WTC11 (cell line): ENCODE results near the gene SYNJ2.

Experiments used
- ESRRA ChIP-seq: sonication (generic); formaldehyde crosslinking; IDR thresholded peaks from 2 replicates; pipeline ENCODE4 v1.8.1; 2022; ENCODE audit warnings: mild to moderate bottlenecking, missing genetic modification reagents, borderline replicate concordance
- GTF2I ChIP-seq: fragments of 250-450 bp; sonication (Bioruptor Pico); conservative IDR thresholded peaks from 2 replicates; pipeline ENCODE4 v1.4.0; 2021; ENCODE audit warnings: mild to moderate bottlenecking
- ZNF138 ChIP-seq: sonication (generic); formaldehyde crosslinking; conservative IDR thresholded peaks from 2 replicates; pipeline ENCODE4 v1.8.1; 2022; ENCODE audit warnings: mild to moderate bottlenecking, moderate library complexity, missing genetic modification reagents
- ZNF219 ChIP-seq: sonication (generic); formaldehyde crosslinking; IDR thresholded peaks from 2 replicates; pipeline ENCODE4 v1.8.0; 2023; ENCODE audit warnings: missing genetic modification reagents, mild to moderate bottlenecking, borderline replicate concordance
- TF ChIP-seq, protein P1 (sequence below): fragments of 200-600 bp; IDR thresholded peaks from 2 replicates; pipeline ENCODE4 v1.8.0; 2022; ENCODE audit warnings: antibody characterized with exemption
- TF ChIP-seq, protein P2 (sequence below): sonication (generic); formaldehyde crosslinking; IDR thresholded peaks from 2 replicates; pipeline ENCODE4 v1.8.1; 2023; ENCODE audit warnings: mild to moderate bottlenecking, missing genetic modification reagents, borderline replicate concordance
- TF ChIP-seq, protein P3 (sequence below): sonication (generic); formaldehyde crosslinking; IDR thresholded peaks from 2 replicates; pipeline ENCODE4 v1.8.1; 2022; ENCODE audit warnings: mild to moderate bottlenecking, missing genetic modification reagents, moderate library complexity, borderline replicate concordance
- TF ChIP-seq, protein P4 (sequence below): sonication (generic); formaldehyde crosslinking; IDR thresholded peaks from 2 replicates; pipeline ENCODE4 v1.8.1; 2023; ENCODE audit warnings: mild to moderate bottlenecking, missing genetic modification reagents, moderate library complexity
- TF ChIP-seq, protein P5 (sequence below): sonication (generic); formaldehyde crosslinking; IDR thresholded peaks from 2 replicates; pipeline ENCODE4 v1.8.0; 2022; ENCODE audit warnings: mild to moderate bottlenecking, missing genetic modification reagents

DNA sequence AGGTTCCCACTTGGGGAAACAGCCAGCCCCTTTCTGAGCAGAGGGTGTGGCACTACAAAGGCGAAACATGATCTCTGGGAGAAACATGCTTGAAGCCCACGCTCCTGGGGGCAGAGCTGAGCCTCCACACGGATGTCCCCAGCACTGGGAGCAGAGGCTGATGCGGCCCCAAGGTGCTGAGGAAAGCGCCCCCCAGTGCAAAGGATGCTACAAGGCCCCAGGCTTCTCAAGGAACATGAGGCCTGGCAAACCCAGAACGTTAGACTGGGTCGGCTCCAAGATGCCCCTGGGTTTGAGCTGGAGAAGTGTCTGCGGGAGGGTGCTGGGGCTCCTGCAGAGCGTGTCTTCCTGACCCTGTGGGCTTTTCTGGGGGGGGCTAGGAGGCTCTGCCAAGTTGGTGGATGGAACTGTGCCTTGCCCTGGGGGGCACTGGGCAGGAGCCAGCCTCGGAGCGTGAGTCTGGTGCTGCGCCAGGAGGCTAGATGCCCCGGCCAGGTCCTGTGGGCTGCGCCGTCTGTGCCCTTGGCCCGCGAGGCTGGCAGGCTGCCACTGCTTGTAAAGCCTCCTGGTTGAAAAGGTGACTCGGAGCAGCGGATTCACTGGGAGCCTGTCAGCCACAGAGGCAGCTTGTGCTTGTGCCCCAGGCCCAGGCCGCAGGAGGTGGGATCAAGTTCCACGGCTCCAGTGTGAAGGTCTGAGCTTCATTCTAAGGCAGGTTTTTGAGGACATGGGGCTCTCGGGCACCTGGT lies 8.1 kb downstream of the SYNJ2 start:
- TF ChIP-seq, protein P1, sequence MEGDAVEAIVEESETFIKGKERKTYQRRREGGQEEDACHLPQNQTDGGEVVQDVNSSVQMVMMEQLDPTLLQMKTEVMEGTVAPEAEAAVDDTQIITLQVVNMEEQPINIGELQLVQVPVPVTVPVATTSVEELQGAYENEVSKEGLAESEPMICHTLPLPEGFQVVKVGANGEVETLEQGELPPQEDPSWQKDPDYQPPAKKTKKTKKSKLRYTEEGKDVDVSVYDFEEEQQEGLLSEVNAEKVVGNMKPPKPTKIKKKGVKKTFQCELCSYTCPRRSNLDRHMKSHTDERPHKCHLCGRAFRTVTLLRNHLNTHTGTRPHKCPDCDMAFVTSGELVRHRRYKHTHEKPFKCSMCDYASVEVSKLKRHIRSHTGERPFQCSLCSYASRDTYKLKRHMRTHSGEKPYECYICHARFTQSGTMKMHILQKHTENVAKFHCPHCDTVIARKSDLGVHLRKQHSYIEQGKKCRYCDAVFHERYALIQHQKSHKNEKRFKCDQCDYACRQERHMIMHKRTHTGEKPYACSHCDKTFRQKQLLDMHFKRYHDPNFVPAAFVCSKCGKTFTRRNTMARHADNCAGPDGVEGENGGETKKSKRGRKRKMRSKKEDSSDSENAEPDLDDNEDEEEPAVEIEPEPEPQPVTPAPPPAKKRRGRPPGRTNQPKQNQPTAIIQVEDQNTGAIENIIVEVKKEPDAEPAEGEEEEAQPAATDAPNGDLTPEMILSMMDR: no peak
- TF ChIP-seq, protein P2, sequence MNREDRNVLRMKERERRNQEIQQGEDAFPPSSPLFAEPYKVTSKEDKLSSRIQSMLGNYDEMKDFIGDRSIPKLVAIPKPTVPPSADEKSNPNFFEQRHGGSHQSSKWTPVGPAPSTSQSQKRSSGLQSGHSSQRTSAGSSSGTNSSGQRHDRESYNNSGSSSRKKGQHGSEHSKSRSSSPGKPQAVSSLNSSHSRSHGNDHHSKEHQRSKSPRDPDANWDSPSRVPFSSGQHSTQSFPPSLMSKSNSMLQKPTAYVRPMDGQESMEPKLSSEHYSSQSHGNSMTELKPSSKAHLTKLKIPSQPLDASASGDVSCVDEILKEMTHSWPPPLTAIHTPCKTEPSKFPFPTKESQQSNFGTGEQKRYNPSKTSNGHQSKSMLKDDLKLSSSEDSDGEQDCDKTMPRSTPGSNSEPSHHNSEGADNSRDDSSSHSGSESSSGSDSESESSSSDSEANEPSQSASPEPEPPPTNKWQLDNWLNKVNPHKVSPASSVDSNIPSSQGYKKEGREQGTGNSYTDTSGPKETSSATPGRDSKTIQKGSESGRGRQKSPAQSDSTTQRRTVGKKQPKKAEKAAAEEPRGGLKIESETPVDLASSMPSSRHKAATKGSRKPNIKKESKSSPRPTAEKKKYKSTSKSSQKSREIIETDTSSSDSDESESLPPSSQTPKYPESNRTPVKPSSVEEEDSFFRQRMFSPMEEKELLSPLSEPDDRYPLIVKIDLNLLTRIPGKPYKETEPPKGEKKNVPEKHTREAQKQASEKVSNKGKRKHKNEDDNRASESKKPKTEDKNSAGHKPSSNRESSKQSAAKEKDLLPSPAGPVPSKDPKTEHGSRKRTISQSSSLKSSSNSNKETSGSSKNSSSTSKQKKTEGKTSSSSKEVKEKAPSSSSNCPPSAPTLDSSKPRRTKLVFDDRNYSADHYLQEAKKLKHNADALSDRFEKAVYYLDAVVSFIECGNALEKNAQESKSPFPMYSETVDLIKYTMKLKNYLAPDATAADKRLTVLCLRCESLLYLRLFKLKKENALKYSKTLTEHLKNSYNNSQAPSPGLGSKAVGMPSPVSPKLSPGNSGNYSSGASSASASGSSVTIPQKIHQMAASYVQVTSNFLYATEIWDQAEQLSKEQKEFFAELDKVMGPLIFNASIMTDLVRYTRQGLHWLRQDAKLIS (CRISPR knock-in tag): no peak
- TF ChIP-seq, protein P3, sequence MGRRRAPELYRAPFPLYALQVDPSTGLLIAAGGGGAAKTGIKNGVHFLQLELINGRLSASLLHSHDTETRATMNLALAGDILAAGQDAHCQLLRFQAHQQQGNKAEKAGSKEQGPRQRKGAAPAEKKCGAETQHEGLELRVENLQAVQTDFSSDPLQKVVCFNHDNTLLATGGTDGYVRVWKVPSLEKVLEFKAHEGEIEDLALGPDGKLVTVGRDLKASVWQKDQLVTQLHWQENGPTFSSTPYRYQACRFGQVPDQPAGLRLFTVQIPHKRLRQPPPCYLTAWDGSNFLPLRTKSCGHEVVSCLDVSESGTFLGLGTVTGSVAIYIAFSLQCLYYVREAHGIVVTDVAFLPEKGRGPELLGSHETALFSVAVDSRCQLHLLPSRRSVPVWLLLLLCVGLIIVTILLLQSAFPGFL: no peak
- no peak for TF ChIP-seq GTF2I (CRISPR knock-in tag)
- TF ChIP-seq ZNF219: no peak
- no peak for TF ChIP-seq ZNF138 (CRISPR knock-in tag)
- TF ChIP-seq, protein P4, sequence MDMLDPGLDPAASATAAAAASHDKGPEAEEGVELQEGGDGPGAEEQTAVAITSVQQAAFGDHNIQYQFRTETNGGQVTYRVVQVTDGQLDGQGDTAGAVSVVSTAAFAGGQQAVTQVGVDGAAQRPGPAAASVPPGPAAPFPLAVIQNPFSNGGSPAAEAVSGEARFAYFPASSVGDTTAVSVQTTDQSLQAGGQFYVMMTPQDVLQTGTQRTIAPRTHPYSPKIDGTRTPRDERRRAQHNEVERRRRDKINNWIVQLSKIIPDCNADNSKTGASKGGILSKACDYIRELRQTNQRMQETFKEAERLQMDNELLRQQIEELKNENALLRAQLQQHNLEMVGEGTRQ (CRISPR knock-in tag): no peak
- TF ChIP-seq ESRRA (CRISPR knock-in tag): no peak
- TF ChIP-seq, protein P5, sequence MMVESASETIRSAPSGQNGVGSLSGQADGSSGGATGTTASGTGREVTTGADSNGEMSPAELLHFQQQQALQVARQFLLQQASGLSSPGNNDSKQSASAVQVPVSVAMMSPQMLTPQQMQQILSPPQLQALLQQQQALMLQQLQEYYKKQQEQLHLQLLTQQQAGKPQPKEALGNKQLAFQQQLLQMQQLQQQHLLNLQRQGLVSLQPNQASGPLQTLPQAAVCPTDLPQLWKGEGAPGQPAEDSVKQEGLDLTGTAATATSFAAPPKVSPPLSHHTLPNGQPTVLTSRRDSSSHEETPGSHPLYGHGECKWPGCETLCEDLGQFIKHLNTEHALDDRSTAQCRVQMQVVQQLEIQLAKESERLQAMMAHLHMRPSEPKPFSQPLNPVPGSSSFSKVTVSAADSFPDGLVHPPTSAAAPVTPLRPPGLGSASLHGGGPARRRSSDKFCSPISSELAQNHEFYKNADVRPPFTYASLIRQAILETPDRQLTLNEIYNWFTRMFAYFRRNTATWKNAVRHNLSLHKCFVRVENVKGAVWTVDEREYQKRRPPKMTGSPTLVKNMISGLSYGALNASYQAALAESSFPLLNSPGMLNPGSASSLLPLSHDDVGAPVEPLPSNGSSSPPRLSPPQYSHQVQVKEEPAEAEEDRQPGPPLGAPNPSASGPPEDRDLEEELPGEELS (CRISPR knock-in tag): no peak
